Activated CD4-positive, alpha-beta T cell treated with anti-CD3 and anti-CD28 coated beads, Interleukin-2, Interleukin-4, amounts not matched to agents 100 ng/mL and 50 ng/mL, durations not matched to agents 16 hours and 8 hours (primary cell): Measurements from ENCODE around the gene CCDC33.

Source experiments
- DNase-seq: peaks from one replicate; pipeline ENCODE4 v3.0.0-alpha.2; 2020; ENCODE audit warnings: low spot score

The CCDC33 gene

GRCh38 chr15:74229686-74230085 is 6.4 kb upstream of the CCDC33 start:
- no peak for DNase-seq

DNA sequence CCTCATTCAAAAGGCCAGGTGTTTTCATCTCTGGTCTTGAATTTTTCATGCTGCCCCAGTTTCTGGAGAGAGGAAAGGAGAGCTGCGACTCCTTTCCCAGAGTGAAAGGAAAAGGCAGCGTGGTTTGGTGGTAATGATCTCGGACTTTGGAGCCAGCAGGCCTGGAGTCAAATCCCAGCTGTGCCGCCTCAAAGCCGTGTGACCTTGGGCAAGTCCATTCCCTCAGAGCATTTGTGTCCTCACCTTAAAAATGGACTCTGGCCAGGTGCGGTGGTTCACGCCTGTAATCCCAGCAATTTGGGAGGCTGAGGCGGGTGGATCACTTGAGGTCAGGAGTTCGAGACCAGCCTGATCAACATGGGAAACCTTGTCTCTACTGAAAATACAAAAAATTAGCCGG is 4.7 kb upstream of the CCDC33 start:
- DNase-seq, result no peak

- DNase-seq, result no peak
These were observed 2.8 kb upstream of the CCDC33 start for GRCh38 chr15:74233373-74233772.

DNA sequence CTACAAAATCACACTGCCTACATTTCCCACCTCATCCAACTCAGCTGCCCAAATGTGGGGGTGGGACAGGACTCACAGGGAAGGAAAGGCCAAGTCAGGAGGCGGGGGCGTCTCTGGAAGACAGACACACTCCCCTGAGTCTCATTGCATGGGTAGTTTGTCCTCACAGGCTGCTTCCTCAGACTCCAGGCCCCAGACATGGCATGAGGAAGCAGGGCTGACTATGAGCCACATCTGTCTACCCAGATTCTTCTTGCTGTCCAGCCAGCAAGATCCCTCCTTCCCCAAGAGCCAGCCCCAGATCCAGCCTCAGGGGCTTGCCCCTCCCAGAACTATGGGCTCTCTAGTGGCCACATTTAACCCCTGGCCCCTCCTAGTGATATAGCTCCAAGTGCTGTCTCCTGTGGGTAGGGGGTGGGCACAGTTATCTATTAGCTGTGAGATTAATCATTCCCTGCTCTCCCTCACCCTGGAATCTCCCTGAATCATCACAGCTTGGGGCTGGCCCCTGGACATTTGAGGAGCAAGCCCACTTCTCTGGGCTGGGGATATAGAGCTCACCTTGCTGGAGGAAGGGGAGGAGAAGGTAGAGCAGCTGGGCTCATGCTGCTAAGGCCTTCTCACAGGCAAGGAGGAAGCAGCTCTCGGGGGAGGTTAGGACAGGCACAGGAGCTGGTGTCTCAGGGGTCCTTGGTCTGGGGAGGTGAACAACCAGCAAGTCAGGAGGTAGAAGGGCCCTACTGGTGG is 2.1 kb upstream of the CCDC33 start:
- DNase-seq, result no peak

GRCh38 chr15:74234598-74234875 is 1.6 kb upstream of the CCDC33 start:
- DNase-seq, result no peak

DNA sequence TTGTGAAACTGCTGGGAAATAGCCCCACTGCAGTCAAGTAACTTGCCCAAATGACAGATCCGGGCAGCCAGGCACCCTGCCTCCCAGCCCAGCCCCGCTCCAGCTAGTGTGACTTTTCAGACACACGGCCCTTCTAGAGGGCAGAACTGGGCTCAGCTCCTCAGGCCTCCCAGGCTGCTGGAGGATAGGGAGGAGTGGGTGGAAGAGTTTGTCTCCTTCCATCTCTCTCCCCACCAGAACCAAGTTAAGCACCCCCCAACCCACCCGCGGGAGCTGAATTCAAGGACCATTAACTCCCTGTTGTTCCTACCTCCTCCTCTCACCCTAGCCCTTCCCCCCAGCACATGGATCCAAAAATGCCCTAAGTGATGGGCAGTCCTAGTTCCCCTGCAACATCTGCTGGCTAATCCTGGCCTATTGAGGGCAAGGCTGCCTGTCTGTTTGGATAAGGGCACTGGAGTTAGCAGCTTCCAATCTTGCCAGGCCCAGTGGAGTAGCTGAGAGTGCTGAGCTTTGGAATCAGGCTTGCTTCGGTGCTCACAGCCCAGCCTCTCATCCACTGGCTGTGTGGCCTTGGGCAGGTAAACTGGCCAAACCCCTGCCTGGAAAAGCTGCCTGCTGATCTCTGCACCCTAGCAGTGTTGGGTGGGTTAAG is 3.1 kb downstream of the CCDC33 start:
- DNase-seq, result no peak

- no peak for DNase-seq
These were observed 4.0 kb downstream of the CCDC33 start for GRCh38 chr15:74240002-74240568.

DNA sequence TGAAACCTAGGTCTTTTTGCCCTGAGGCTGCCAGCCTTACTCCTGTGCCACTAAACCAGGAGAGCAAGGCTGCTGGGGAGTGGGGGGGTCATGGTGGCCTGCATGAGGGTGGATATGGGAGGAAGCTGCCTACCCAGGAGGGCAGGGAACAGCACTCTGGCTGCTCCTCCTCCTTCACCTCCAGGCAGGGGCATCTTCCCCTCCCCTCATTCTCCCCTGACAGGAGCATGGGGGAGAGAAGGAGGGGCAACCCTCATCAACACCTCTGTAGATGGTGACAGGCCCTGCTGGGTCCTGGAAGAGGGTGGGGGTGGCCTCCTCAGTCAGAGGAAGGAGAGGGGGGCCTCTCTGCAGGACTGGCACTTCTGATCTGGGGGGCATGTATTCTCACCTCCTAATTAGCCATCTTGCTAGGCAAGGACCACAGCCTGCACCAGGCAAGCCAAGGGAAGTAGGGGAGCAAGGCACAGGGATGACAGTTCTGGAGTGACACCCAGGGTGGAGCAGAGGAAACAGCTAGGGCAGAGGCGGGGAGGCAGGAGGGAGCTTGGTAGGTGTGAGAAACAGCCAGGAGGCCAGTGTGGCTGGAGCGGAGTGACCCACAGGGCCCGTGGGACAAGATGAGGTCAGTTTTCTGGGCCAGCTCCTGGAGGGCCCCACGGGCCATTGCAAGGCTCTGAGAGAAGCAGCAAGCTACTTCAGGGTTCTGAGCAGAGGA is 4.9 kb downstream of the CCDC33 start:
- DNase-seq, result no peak

GRCh38 chr15:74242441-74243185 is 6.5 kb downstream of the CCDC33 start:
- no peak for DNase-seq

DNA sequence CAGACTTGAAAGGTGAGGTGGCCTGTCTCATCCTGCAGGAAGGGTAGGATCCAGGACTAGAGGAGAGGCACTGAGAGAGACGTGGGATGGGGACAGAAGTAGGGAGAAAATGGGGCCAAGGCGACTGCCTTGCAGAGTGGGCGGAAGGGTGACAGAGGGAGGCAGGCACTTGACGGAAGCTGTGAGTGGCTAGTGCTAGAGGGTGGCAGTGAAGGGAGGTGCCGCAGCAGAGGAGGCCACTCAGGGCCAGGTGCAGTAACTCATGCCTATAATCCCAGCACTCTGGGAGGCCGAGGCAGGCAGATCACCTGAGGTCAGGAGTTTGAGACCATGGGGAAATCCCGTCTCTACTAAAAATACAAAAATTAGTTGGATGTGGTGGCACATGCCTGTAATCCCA is 7.3 kb downstream of the CCDC33 start:
- DNase-seq, result no peak

- no peak for DNase-seq
These were observed 8.8 kb downstream of the CCDC33 start for GRCh38 chr15:74244822-74245341.

GRCh38 chr15:74245342-74245931 is 9.3 kb downstream of the CCDC33 start:
- DNase-seq, result no peak

- no peak for DNase-seq
These were observed 14.1 kb downstream of the CCDC33 start for GRCh38 chr15:74250266-74250665.

DNA sequence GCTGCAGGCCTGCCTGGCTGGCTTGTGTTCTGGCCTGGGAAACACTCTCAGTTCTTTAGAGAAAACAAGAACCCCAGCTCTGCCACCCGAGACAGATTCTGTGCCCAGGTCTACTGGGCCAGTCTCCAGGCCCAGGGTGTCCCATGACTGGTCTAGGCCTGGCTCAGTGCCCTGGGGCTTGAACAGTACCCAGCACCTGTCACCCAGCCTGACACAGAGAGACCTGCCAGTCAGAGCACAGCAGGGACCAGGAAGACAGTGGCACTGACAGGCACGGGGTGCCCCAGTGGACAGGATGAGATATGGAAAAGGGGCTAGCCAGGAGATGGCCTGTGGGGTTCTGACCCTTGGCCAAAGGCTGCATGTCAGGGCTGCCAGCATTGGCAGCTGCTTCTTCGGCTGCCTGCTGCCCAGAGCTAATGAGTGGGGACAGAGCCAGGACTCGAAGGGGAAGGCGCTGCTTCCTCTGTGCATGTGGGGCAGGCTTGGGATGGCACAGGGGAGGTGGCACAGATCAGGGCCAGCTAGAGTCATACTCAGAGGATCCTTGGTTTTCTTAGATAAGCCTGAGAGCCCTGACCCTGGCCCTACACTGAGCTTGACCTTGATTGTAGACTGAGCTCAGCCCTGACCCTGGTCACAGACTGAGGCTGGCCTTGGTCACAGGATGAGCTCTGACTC is 15.1 kb downstream of the CCDC33 start:
- no peak for DNase-seq

- no peak for DNase-seq
These were observed 16.2 kb downstream of the CCDC33 start for GRCh38 chr15:74252291-74252690.

DNA sequence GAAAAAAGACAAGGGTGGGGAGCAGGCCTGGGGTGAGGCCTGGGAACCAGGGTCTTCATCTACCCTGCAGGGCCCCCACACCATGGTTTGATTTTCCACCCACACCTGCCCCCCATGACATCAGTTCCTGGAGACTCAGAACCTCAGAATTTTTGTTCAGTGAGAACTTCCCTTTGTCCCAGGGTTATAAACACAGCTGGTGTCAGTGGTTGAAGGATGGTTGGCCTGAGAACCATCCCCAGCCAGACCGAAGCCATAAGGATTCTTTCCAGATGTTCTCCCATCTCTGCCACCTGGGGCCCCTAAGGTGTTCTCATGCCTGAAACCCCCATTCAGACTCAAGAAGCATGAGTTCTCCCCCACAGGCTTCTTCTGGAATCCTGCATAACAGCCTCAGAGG is 16.6 kb downstream of the CCDC33 start:
- no peak for DNase-seq

DNA sequence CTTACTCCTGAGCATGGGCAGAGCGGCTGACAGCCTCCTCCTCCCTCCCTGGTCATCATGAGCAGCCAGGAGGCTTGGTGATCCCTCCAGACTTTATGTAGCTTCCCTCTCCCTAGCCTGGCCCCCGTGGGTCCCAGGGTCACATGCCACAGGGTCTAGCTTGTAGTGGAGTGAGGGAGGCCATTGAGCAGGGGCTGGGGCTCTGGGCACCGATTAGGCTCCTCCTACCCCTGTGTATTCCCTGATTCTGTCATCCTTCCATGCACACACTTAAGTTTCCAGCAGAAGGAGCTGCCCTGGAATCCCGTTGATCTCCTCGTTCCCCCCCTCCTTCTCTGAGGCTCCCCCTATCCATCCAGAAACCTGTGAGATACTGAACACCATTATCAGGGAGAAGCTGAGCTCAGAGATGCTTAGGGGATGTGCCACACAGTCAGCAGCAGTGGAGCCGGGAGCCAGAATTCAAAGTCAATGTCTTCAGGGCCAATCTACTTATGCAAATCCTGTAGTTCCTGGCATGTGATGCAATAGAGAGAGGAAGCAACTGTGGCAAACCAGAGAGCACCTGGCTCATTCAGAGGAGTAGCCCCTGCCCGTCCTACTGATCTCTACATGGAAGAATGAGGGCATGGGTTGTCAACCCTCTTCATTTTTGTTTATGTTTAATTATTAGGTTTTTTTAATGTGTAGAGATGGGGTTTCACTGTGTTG is 17.2 kb downstream of the CCDC33 start:
- no peak for DNase-seq

DNA sequence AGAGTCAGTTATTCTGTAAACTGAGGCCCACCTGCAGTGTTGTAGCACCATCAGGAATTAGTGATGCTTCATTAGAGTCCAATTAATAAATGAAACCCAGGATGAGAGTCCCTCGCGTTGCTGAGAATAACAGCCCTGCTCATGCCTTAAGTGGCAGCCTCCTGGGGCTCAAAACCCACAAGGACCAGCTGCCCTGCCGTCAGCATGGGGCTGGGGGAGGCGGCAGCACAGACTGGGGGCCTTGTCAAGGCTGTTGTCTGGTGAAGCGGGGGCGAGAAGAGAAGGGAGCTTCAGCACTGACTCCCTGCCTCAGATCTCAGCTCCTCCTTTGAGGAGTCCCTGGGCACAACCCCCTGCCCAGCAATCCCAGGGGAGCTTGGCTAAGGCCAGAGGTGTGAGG is 21.0 kb downstream of the CCDC33 start:
- no peak for DNase-seq

- DNase-seq, result no peak
These were observed 21.5 kb downstream of the CCDC33 start for GRCh38 chr15:74257623-74258022.

- no peak for DNase-seq
These were observed 22.5 kb downstream of the CCDC33 start for GRCh38 chr15:74258456-74259291.
